GM20000 (cell line): ENCODE data around the gene PAK3.

Source experiments
- DNase-seq: peaks from one replicate; pipeline ENCODE4 v3.0.0; 2012; ENCODE audit warnings: low spot score
- CTCF ChIP-seq: IDR thresholded peaks from 2 replicates; pipeline ENCODE4 v1.5.1; 2012; ENCODE audit warnings: mild to moderate bottlenecking, control low read depth; ENCODE audit errors: extremely low read depth, missing control alignments

The PAK3 gene

GRCh38 chrX:111257733-111258132, 161.7 kb downstream of the PAK3 start:
- no peak for DNase-seq
- TF ChIP-seq CTCF, result no peak

- no peak for DNase-seq
- TF ChIP-seq CTCF, result no peak
Measured at GRCh38 chrX:111259559-111259958, 163.6 kb downstream of the PAK3 start.

- DNase-seq, result no peak
- no peak for TF ChIP-seq CTCF
Measured at GRCh38 chrX:111260451-111260850, 164.5 kb downstream of the PAK3 start.

DNA sequence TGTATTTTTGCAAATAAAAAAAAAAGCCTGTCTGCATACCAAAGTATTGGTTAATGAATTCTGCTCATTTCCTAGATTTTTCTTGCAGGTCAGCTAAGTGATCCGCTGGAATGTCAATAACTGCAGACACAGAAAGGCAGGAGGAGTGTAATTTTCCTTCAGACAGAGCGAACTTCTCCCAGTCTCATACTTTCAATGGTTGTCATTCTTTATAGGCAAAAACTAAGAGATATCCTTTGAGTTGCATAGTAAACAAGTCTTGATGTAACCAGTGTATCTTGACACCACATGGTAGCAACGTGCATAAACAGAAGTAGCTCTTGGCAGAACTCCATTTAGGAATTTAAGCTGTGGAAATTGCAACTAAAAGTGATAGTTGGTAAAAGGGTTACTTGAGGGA, 166.1 kb downstream of the PAK3 start:
- TF ChIP-seq CTCF, result no peak
- no peak for DNase-seq

- no peak for DNase-seq
- TF ChIP-seq CTCF, result no peak
Measured at GRCh38 chrX:111264385-111264784, 168.4 kb downstream of the PAK3 start.

DNA sequence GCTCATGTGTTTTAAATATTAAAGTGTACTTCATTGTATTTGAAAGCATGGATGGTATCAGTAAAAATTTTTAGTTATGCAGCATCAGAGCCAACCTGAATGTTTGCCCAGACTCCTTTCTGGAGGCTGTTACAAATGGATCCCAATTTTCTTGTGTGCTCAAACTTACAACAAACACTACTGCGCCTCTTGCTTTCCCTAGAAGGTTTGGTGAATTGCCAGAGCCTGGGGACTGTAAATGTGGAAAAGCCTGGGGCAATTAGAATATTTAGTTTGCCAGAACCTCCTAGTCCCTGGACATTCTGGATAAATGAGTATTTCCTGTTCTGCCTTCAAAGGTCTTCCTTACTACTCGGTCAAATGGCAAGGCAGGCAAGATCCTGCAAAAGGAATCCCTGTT, 169.5 kb downstream of the PAK3 start:
- no peak for TF ChIP-seq CTCF
- DNase-seq, result no peak

GRCh38 chrX:111268506-111268905, 172.5 kb downstream of the PAK3 start:
- DNase-seq, result no peak
- TF ChIP-seq CTCF, result no peak
